RWPE2 (cell line): Measurements from ENCODE around the gene LY6G6F.

Source experiments
- ATAC-seq: fragments of 200-7000 bp; cut with Tn5 transposase; 3 replicates; pipeline ENCODE4 v1.9.1; 2021; ENCODE audit warnings: low read depth
- DNase-seq: peaks from one replicate; pipeline ENCODE4 v3.0.0-alpha.2; 2020; ENCODE audit warnings: low spot score
- H3K27ac ChIP-seq: fragments of 450-650 bp; 2 replicates; pipeline ENCODE4 v1.5.1; 2017; ENCODE audit warnings: mild to moderate bottlenecking; ENCODE audit not compliant: poor library complexity, severe bottlenecking
- H3K27me3 ChIP-seq: fragments of 250-450 bp; sonication (Bioruptor Pico); 2 replicates; pipeline ENCODE4 v1.5.1; 2021; ENCODE audit warnings: mild to moderate bottlenecking, moderate library complexity; ENCODE audit not compliant: insufficient read depth, poor library complexity, severe bottlenecking
- H3K36me3 ChIP-seq: fragments of 250-450 bp; sonication (Bioruptor Pico); 2 replicates; pipeline ENCODE4 v1.5.1; 2020; ENCODE audit warnings: low read depth, mild to moderate bottlenecking, moderate library complexity
- H3K4me1 ChIP-seq: fragments of 250-450 bp; sonication (Bioruptor Pico); 2 replicates; pipeline ENCODE4 v1.5.1; 2021; ENCODE audit warnings: mild to moderate bottlenecking, moderate library complexity; ENCODE audit not compliant: insufficient read depth, poor library complexity, severe bottlenecking
- H3K4me3 ChIP-seq: fragments of 250-450 bp; sonication (Bioruptor Pico); 2 replicates; pipeline ENCODE4 v1.5.1; 2021; ENCODE audit warnings: mild to moderate bottlenecking, moderate library complexity; ENCODE audit not compliant: severe bottlenecking
- H3K9me3 ChIP-seq: fragments of 250-450 bp; sonication (Bioruptor Pico); 2 replicates; pipeline ENCODE4 v1.5.1; 2021; ENCODE audit warnings: mild to moderate bottlenecking, moderate library complexity; ENCODE audit not compliant: severe bottlenecking
- TF ChIP-seq, protein P1 (sequence below): fragments of 450-650 bp; IDR thresholded peaks from one replicate; pipeline ENCODE4 v1.5.1; 2017; ENCODE audit warnings: mild to moderate bottlenecking, moderate library complexity; ENCODE audit not compliant: poor library complexity, severe bottlenecking

The LY6G6F gene

DNA sequence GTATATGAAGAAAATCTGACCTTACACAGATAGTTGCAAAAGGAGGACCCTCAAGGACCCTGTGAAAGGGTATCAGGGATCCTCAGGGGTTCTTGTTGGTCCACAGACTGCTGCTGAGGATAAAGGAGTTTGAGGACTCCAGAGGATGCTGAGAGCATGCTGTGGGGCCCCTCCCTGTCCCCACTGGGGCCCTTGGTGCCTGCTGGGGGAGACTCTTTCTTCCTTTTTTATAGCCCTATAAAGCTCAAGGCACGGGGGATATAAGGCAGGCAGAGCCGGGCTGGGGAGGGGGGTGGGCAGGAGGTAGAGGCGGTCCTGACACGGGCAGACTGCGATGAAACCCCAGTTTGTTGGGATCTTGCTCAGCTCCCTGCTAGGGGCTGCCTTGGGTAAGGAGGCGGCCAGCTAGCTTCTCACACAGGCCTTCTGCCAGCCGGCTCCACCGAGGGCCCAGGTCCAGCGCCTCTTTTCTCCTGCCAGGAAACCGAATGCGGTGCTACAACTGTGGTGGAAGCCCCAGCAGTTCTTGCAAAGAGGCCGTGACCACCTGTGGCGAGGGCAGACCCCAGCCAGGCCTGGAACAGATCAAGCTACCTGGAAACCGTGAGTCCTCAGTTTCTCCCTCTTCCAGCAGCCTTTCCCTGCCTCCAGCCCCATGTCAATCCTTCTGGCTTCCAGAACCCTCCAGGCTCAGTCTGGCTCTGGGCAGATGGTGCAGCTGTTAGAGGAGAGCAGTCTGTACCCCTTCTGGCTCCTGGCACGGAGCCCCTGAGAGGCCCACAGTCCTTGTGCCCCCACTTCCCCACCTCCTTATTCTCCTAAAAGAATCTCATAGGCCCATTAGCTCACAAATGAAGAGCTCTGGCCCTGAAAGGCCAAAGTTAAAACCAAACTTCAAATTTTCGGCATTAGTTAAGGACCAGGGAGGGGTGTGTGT, 8.6 kb downstream of the LY6G6F start, which contains the start of gene LY6G6D:
Gene LY6G6D (plus strand): TSS at position 327 of the 937 bp plus-strand sequence. CDS start 8 bp downstream, at position 335.
- no peak for DNase-seq
- ATAC-seq: no peak
- Histone ChIP-seq H3K9me3 (no peaks in the 10 kb centered on the region), H3K4me3 (no peak within 1 kb of the TSS), H3K27me3 (no peaks in the 10 kb centered on the region), H3K4me1 (peaks cover 21% of the 10 kb centered on the region), H3K27ac (no peak within 1 kb of the TSS), H3K36me3 (no peaks in the 10 kb centered on the region)
- TF ChIP-seq, protein P1, sequence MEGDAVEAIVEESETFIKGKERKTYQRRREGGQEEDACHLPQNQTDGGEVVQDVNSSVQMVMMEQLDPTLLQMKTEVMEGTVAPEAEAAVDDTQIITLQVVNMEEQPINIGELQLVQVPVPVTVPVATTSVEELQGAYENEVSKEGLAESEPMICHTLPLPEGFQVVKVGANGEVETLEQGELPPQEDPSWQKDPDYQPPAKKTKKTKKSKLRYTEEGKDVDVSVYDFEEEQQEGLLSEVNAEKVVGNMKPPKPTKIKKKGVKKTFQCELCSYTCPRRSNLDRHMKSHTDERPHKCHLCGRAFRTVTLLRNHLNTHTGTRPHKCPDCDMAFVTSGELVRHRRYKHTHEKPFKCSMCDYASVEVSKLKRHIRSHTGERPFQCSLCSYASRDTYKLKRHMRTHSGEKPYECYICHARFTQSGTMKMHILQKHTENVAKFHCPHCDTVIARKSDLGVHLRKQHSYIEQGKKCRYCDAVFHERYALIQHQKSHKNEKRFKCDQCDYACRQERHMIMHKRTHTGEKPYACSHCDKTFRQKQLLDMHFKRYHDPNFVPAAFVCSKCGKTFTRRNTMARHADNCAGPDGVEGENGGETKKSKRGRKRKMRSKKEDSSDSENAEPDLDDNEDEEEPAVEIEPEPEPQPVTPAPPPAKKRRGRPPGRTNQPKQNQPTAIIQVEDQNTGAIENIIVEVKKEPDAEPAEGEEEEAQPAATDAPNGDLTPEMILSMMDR: no peak

DNA sequence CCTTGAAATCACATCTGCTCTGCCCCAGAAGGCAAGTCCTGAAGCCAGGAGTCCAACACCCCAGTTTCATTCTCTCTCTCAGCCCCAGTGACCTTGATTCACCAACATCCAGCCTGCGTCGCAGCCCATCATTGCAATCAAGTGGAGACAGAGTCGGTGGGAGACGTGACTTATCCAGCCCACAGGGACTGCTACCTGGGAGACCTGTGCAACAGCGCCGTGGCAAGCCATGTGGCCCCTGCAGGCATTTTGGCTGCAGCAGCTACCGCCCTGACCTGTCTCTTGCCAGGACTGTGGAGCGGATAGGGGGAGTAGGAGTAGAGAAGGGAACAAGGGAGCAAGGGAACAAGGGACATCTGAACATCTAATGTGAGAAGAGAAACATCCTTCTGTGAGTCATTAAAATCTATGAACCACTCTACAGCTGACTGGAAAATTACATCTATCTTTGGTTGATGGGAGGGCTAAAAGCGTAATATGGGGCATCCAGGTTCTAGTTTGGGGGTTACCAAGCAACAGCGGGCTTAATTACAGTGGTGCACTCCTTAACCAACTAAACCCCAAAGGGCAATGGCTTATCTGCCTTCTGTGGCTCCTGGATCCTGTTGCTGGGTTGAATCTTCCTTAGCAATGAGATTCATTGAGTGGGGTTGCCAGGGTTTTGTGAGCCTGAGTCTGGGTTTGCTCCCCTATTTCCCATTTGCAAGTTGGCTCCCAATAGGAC, 11.0 kb downstream of the LY6G6F start:
- H3K27ac ChIP-seq: peak overlapping the region; percentile 39

DNA sequence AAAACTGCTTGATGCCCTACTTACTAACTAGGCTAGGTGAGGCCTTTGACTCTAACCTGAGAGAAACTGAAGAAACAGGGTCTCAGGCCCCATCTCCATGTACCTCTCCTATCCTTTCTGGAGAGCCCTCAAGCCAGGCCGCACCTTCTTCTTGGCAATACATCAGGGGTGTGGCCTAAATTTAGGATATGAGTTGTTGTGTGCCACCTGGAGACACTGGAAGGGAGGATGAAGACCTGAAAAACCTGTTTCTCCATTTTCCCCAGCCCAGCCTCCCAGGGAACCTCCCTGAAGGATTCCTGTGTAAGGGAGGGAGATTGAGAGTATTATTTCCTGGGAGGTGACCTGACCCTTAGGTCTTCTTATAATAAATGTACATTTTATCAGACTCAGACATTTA, 11.6 kb downstream of the LY6G6F start:
- H3K4me3 ChIP-seq: no peak overlapping the region
- TF ChIP-seq, protein P1: no peak
- no peaks in the 10 kb centered on the region for H3K27me3 ChIP-seq
- DNase-seq: no peak
- H3K36me3 ChIP-seq: no peaks in the 10 kb centered on the region
- ATAC-seq: peak; percentile 81
- H3K27ac ChIP-seq: peak overlapping the region; percentile 39
- H3K9me3 ChIP-seq: no peaks in the 10 kb centered on the region
- H3K4me1 ChIP-seq: peaks cover 16% of the 10 kb centered on the region

More for the DNA sequence above, 11.0 kb downstream of the LY6G6F start:
- Histone ChIP-seq H3K36me3 (no peaks in the 10 kb centered on the region), H3K4me1 (peaks cover 16% of the 10 kb centered on the region), H3K4me3 (no peak overlapping the region), H3K27me3 (no peaks in the 10 kb centered on the region), H3K9me3 (no peaks in the 10 kb centered on the region)
- DNase-seq (no peak), ATAC-seq (peak; percentile 40; the same call in 1 of the 3 replicates)
- TF ChIP-seq, protein P1: peak; percentile 25

DNA sequence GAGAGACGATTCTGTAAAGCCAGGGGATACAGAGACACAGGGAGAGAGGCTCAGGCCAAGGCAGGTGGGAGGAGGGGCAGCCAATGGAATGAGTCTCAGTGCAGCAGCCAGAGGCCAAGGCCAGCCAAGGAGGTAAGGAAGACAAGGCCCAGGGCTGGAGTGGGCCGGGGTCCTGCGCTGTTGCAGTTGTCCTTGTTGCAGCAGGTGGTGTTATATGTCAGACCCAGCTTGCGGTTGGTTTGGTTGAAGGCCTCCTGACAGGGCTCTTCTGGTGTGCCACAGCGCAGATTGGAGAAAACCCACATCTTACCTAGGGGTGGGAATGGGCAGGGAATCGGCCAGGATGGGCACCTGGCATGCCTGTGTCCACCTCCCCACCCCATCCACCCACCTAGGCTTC, 12.3 kb downstream of the LY6G6F start:
- TF ChIP-seq, protein P1: no peak
- ATAC-seq (no peak), DNase-seq (no peak)
- Histone ChIP-seq H3K27me3 (no peaks in the 10 kb centered on the region), H3K36me3 (no peaks in the 10 kb centered on the region), H3K4me1 (peaks cover 16% of the 10 kb centered on the region), H3K9me3 (no peaks in the 10 kb centered on the region), H3K4me3 (no peak overlapping the region), H3K27ac (peak overlapping the region; percentile 39)
